Uterus (tissue), 4 donors: ENCODE data around the gene DDIT3. TPM values are rescaled to one million over a fixed set of nuclear protein-coding genes. Genes with fewer than 3 reads are reported as not detected.
"Not testable (repeated sequence)": the region's sequence is repeated elsewhere in the genome, so short reads cannot be mapped to it uniquely, and the experiment has no call there.

ENCODE experiments used
- DNase-seq, 2 donors: peaks; one replicate each; pipeline ENCODE4 v3.0.0-alpha.2; 2019 to 2020
- H3K27ac ChIP-seq, 2 donors: fragments of 200-600 bp; sonication (generic); 1 replicate in 1 of 2; 2 replicates in 1 of 2; pipeline ENCODE4 v1.5.1; 2016 to 2018
- H3K27me3 ChIP-seq, 2 donors: fragments of 200-600 bp; sonication (generic); one replicate each; pipeline ENCODE4 v1.5.1; 2018 to 2019; ENCODE audit warnings: control low read depth in 1 of 2
- H3K36me3 ChIP-seq, 2 donors: fragments of 200-600 bp; sonication (generic); one replicate each; pipeline ENCODE4 v1.5.1; 2019; ENCODE audit warnings: control low read depth in 1 of 2
- H3K4me1 ChIP-seq, 2 donors: fragments of 200-600 bp; sonication (generic); one replicate each; pipeline ENCODE4 v1.5.1; 2018 to 2019; ENCODE audit warnings: control low read depth in 1 of 2
- H3K4me3 ChIP-seq, 2 donors: fragments of 200-600 bp; sonication (generic); 1 replicate in 1 of 2; 2 replicates in 1 of 2; pipeline ENCODE4 v1.5.1; 2018 to 2019; ENCODE audit warnings: mild to moderate bottlenecking in 1 of 2
- H3K9me3 ChIP-seq, 2 donors: fragments of 200-600 bp; sonication (generic); one replicate each; pipeline ENCODE4 v1.5.1; 2019; ENCODE audit warnings: control low read depth in 1 of 2
- POLR2A ChIP-seq, 2 donors: fragments of 450-650 bp; IDR thresholded peaks; one replicate each; pipeline ENCODE4 v1.6.1; 2016; ENCODE audit warnings: antibody characterized with exemption in 2 of 2, mild to moderate bottlenecking in 1 of 2, moderate library complexity in 1 of 2
- intact Hi-C: fragments of 100-400 bp; cut with DNase I; formaldehyde crosslinking; loops from one replicate; pipeline ENCODE4 v1.15.1; 2023; ENCODE audit warnings: low total_unique reads
- total RNA-seq, 4 donors: library from RNA; depleted of rRNA in 3 of 4; stranded (reverse); fragments of >200 nt in 3 of 4; gene quantifications; one replicate each; pipeline versions ENCODE4 v1.1.0 to v1.2.4, GENCODE V29; 2014 to 2023
- TF ChIP-seq, protein P1 (sequence below), 4 experiments: fragments of 200-600 bp in 2 of 4; fragments of 450-650 bp in 2 of 4; sonication (generic) in 2 of 4; IDR thresholded peaks; one replicate each; pipeline ENCODE4 v1.5.1; 2016 to 2019; ENCODE audit warnings: antibody characterized with exemption in 4 of 4, mild to moderate bottlenecking in 2 of 4, moderate library complexity in 1 of 4
- donor health status: DM: yes; HTN: yes; CAD: no.

Gene DDIT3
- 10 to 100 TPM in 2 of 4 donors, 1 to 10 TPM in 2; 2.3 to 28.2 (median 9.8) TPM for total RNA-seq

DNA sequence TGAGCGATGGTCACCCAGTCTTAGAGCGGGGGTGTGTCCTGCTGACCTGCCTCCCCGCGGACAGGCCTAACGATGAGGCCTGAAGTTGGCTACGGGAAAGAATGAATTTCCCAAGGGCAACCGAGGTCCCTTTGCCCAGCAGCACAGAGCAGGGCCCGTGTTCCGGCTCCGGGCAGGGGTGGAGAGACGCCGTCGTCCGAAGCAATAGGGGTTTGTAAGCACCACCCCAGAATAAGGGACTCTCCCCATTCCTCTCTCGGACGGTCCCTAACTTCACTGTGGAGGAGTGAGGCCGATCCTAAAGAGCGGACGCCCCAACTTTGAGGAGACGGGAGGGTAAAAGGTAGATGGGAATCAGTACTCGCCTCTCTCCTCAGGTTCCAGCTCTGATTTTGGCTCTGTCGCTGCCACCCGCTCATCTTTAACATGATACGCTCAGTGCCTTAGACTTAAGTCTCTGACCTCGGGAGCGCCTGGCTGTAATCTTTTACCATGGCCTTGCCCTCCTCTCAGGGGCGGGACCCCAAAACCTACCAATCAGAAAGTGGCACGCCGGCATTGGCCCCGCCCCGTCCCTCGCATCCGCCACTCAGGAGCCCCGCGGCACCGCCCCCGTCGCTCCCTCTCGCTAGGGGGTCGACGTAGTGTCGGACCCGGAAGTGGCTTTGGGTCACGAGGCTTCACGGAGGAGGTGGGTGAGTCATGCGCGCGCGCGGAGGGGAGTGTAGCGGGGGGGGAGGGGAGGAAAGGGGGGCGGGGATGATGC is at the start of gene DDIT3:
TSS of gene DDIT3 (minus strand) at position 462 of the 766 bp plus-strand sequence. CDS start 3,108 bp downstream, outside the sequence.
- DNase-seq, result peak; percentile 99
- TF ChIP-seq, protein P1, sequence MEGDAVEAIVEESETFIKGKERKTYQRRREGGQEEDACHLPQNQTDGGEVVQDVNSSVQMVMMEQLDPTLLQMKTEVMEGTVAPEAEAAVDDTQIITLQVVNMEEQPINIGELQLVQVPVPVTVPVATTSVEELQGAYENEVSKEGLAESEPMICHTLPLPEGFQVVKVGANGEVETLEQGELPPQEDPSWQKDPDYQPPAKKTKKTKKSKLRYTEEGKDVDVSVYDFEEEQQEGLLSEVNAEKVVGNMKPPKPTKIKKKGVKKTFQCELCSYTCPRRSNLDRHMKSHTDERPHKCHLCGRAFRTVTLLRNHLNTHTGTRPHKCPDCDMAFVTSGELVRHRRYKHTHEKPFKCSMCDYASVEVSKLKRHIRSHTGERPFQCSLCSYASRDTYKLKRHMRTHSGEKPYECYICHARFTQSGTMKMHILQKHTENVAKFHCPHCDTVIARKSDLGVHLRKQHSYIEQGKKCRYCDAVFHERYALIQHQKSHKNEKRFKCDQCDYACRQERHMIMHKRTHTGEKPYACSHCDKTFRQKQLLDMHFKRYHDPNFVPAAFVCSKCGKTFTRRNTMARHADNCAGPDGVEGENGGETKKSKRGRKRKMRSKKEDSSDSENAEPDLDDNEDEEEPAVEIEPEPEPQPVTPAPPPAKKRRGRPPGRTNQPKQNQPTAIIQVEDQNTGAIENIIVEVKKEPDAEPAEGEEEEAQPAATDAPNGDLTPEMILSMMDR (IDR thresholded peaks at IDR 0.05), result peak in 1 of 4 experiments; percentile 25
- peak; percentile 98 to 100 for TF ChIP-seq POLR2A (IDR thresholded peaks at IDR 0.05)
- H3K9me3 ChIP-seq, result no peaks in the 10 kb centered on the region
- peaks cover 12 to 19% of the 10 kb centered on the region in 2 donors for H3K4me1 ChIP-seq
- no peaks in the 10 kb centered on the region for H3K27me3 ChIP-seq
- peak within 1 kb of the TSS; percentile 97 to 99 for H3K27ac ChIP-seq
- peak within 1 kb of the TSS; percentile 65 to 94 for H3K4me3 ChIP-seq
- H3K36me3 ChIP-seq, result no peaks in the 10 kb centered on the region
- intact Hi-C loops, result no loop called here

DNA sequence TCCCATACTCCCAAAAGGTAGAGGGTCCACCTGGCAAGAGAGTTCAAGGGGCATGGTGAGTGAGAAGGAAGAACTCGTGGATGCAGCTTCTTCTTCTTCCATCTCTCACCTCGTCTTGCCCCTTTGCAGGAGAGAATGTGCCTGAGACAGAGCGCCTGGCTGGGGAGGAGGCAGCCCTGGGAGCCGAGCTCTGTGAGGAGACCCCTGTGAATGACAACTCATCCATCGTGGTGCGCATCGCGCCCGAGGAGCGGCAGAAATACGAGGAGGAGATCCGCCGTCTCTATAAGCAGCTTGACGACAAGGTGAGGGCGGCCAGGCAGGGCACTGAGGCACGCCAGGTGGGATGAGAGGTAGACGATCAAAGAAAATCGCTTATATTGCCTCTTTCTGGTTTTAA is 49.5 kb upstream of the DDIT3 start:
- H3K36me3 ChIP-seq, result no peaks in the 10 kb centered on the region
- intact Hi-C loops, result no loop called here

GRCh38 chr12:57568838-57569237 is 48.5 kb upstream of the DDIT3 start:
- Histone ChIP-seq H3K27me3 (no peaks in the 10 kb centered on the region), H3K9me3 (no peaks in the 10 kb centered on the region), H3K27ac (no peak overlapping the region), H3K4me1 (no peaks in the 10 kb centered on the region), H3K4me3 (no peak overlapping the region), H3K36me3 (no peaks in the 10 kb centered on the region)
- DNase-seq, result no peak
- intact Hi-C loops, result no loop called here
- TF ChIP-seq, protein P1 (IDR thresholded peaks at IDR 0.05), result no peak
- TF ChIP-seq POLR2A (IDR thresholded peaks at IDR 0.05), result no peak

More for the DNA sequence above, 49.5 kb upstream of the DDIT3 start:
- H3K27ac ChIP-seq, result no peak overlapping the region
- DNase-seq, result no peak
- no peak overlapping the region for H3K4me3 ChIP-seq
- H3K27me3 ChIP-seq, result no peaks in the 10 kb centered on the region
- H3K4me1 ChIP-seq, result no peaks in the 10 kb centered on the region
- TF ChIP-seq, protein P1 (IDR thresholded peaks at IDR 0.05), result no peak
- TF ChIP-seq POLR2A (IDR thresholded peaks at IDR 0.05), result no peak
- no peaks in the 10 kb centered on the region for H3K9me3 ChIP-seq

DNA sequence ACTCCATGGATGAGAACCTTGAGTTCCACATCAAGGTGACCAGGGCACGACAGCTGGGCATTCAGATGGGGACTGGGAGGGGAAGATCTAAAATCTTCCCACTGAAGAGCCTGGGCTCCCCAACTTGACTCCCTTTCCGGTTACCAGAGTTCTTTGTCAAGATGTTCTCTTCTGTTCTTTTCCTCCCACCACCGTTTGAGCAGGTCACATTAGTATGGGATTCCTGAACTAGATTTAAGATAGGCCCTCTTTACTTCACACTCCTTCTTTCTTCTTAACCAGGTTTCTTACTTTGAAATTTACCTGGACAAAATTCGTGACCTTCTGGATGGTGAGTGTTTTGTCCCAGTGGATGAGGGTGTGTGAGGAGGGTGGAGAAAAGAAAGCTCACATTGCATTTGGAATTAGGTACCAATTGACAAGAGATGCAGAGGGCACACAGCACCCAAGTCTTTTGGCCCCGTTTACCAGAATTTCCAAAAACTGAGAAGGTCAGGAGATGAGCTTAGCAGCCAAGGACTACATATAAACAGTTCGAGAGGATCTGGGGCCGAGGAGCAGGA is 43.9 kb upstream of the DDIT3 start:
- intact Hi-C loops, result no loop called here
- no peaks in the 10 kb centered on the region for H3K4me1 ChIP-seq
- DNase-seq, result no peak
- H3K27me3 ChIP-seq, result no peaks in the 10 kb centered on the region
- no peaks in the 10 kb centered on the region for H3K9me3 ChIP-seq
- H3K4me3 ChIP-seq, result no peak overlapping the region
- no peaks in the 10 kb centered on the region for H3K36me3 ChIP-seq
- no peak overlapping the region for H3K27ac ChIP-seq
- no peak for TF ChIP-seq POLR2A (IDR thresholded peaks at IDR 0.05)

DNA sequence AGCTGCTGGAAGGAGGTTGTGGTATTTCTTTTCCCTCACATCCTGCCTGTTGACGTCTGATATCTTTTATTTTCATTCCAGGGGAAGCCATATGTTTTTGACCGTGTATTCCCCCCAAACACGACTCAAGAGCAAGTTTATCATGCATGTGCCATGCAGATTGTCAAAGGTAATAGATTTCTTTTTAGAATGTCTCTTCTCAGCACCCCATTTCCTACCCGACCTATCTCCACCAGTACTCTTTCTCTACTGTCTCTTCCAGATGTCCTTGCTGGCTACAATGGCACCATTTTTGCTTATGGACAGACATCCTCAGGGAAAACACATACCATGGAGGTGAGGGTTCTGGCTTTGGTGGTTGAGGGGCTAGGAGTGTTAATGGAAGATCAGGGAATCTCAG is 43.0 kb upstream of the DDIT3 start:
- no peak for DNase-seq
- Histone ChIP-seq H3K27me3 (no peaks in the 10 kb centered on the region), H3K4me3 (no peak overlapping the region), H3K27ac (no peak overlapping the region), H3K36me3 (no peaks in the 10 kb centered on the region), H3K4me1 (no peaks in the 10 kb centered on the region), H3K9me3 (no peaks in the 10 kb centered on the region)
- intact Hi-C loops, result no loop called here
- TF ChIP-seq, protein P1 (IDR thresholded peaks at IDR 0.05), result no peak
- TF ChIP-seq POLR2A (IDR thresholded peaks at IDR 0.05), result no peak

DNA sequence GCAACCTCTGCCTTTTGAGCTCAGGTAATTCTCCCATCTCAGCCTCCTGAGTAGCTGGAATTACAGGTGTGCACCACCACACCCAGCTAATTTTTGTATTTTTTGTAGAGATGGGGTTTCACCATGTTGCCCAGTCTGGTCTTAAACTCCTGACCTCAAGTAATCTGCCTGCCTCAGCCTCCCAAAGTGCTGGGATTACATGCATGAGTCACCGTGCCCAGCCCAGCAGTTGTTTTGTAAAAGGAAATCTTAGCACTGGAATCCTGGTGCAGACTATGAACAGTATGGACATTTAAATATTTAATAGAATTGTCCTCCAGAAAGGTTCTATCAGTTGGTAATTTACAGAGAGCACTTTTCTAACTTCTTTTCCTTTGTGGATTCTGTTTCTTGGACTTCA is 40.8 kb upstream of the DDIT3 start:
- H3K27ac ChIP-seq, DNase-seq, H3K27me3 ChIP-seq, H3K4me3 ChIP-seq, H3K36me3 ChIP-seq, H3K4me1 ChIP-seq, H3K9me3 ChIP-seq, intact Hi-C loops: not testable (repeated sequence)
